ENCODE measurements around the gene MACROD1. TPM values are rescaled to one million over a fixed set of nuclear protein-coding genes. Genes with fewer than 3 reads are reported as not detected.
A peak's percentile ranks its signal among the peaks of the same experiment; 100 is the strongest.

MACROD1 gene
- total and polyA plus RNA-seq, 2 donors, result 9.7 to 16.6 TPM

DNA sequence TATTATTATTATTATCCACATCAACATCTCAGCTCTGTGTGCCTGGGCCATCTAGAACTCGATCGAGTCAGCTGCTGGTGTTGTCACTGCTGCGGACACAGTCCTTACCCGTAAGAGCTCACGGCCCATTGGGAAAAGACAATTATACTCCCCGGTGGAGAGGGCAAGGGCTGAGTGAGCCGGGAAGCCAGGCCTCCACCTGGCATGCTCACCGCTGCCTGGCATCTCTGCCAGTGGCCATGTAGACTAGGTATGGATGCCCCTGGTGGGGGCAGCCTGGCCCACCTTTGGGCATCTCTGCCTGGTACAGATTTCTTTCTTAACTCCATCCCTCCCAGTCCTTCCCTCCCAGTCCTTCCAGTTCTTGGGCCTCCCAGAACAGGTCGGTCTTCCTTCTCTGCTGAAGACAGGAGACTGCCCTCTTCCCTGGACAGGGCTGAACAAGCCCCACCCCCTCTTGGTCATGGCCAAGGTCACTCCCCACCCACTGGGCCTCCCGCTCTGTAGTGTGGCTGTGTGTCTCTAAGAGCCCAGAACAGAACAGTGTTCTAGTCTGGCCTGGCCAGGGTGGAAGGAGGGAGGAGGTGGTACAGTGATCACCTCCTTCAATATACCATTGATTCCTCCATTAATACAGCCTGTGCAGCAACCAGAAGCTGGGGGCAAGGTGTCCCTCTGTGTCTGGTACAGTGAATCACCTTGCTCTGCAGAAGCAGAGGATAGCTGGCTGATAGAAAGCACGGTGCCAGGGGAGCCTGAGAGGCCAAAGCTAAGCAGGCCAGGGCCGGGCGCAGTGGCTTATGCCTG is 72.5 kb downstream of the MACROD1 start:
- WGBS, result 97% methylated on average over 13 of the region's 13 CpGs
- no peak overlapping the region for H3K27ac ChIP-seq (ENCODE audit: low read depth in 1 of 2, low read length in 1 of 2)

DNA sequence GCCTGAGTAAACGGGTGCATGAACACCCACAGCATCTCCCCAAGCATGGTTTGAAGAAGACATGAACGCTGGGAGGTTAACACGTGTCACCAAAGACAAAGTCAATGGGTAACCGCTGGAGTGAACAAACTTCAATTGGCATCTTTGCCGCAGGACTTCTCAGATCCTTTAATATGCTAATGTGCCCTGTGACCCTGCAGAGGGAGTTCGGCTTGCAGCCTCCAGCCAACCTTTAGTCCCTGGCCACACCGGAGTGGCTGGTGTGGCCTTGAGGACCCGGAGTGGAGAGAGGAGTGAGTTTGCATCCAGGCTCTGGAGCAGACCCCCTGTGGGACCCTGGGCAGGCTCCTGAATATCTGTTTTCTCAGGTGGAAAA is 73.2 kb downstream of the MACROD1 start:
- 91% methylated on average over 8 of the region's 8 CpGs for WGBS
- Histone ChIP-seq H3K36me3 (ENCODE audit: control insufficient read depth in 2 of 2, insufficient read depth in 2 of 2, low read length in 1 of 2) (no peaks in the 10 kb centered on the region), H3K4me3 (ENCODE audit: low read length in 2 of 2) (no peak overlapping the region), H3K9me3 (ENCODE audit: control insufficient read depth in 2 of 2, insufficient read depth in 1 of 2, low read length in 1 of 2) (no peaks in the 10 kb centered on the region), H3K4me1 (ENCODE audit: control insufficient read depth in 2 of 2, insufficient read depth in 2 of 2, low read length in 2 of 2) (peaks cover 14 to 51% of the 10 kb centered on the region in 2 donors), H3K27ac (ENCODE audit: low read depth in 1 of 2, low read length in 1 of 2) (no peak overlapping the region), H3K27me3 (ENCODE audit: control insufficient read depth in 2 of 2, insufficient read depth in 1 of 2, low read length in 1 of 2) (no peaks in the 10 kb centered on the region)
- no peak for DNase-seq (ENCODE audit: low read depth in 6 of 9, low spot score in 9 of 9)

More for the DNA sequence above, 72.5 kb downstream of the MACROD1 start:
- Histone ChIP-seq H3K27me3 (ENCODE audit: control insufficient read depth in 2 of 2, insufficient read depth in 1 of 2, low read length in 1 of 2) (no peaks in the 10 kb centered on the region), H3K9me3 (ENCODE audit: control insufficient read depth in 2 of 2, insufficient read depth in 1 of 2, low read length in 1 of 2) (no peaks in the 10 kb centered on the region), H3K36me3 (ENCODE audit: control insufficient read depth in 2 of 2, insufficient read depth in 2 of 2, low read length in 1 of 2) (no peaks in the 10 kb centered on the region), H3K4me3 (ENCODE audit: low read length in 2 of 2) (no peak overlapping the region), H3K4me1 (ENCODE audit: control insufficient read depth in 2 of 2, insufficient read depth in 2 of 2, low read length in 2 of 2) (peaks cover 14 to 44% of the 10 kb centered on the region in 2 donors)
- no peak for DNase-seq (ENCODE audit: low read depth in 6 of 9, low spot score in 9 of 9)

DNA sequence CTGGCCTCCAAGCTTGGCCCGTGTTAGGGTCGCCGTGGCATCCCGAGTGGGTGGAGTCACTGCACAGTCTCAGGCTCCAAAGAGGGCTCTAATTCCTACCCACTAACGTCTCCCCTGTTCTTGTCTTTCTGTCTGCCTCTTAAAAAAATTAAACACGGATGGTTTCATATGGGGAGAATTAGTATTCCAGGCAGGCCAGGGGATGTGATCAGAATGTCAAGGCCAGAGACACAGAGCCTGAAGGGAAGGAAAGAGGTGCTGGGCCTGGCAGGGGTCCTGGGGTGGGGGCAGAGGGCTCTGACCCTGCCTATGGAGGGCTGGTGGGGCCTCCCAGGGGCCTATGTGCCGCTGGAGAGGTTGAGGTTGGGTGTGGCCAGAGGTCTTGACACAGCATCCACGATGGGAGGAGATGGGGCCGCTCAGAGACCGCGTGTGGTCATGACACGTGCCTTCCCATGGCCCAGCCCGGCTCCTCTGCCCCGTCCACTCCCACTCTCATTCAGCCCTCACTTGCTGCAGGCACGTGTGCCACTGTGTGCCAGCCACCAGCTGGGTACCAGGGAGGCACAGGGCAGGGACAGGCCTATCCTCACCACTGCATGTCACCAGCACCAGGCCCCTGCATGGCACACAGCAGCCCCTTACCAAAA is 73.7 kb downstream of the MACROD1 start:
- 95% methylated on average over 15 of the region's 15 CpGs for WGBS
- Histone ChIP-seq H3K27ac (ENCODE audit: low read depth in 1 of 2, low read length in 1 of 2) (no peak overlapping the region), H3K27me3 (ENCODE audit: control insufficient read depth in 2 of 2, insufficient read depth in 1 of 2, low read length in 1 of 2) (no peaks in the 10 kb centered on the region), H3K4me1 (ENCODE audit: control insufficient read depth in 2 of 2, insufficient read depth in 2 of 2, low read length in 2 of 2) (peaks cover 14 to 56% of the 10 kb centered on the region in 2 donors), H3K36me3 (ENCODE audit: control insufficient read depth in 2 of 2, insufficient read depth in 2 of 2, low read length in 1 of 2) (no peaks in the 10 kb centered on the region), H3K9me3 (ENCODE audit: control insufficient read depth in 2 of 2, insufficient read depth in 1 of 2, low read length in 1 of 2) (no peaks in the 10 kb centered on the region), H3K4me3 (ENCODE audit: low read length in 2 of 2) (no peak overlapping the region)
- no peak for DNase-seq (ENCODE audit: low read depth in 6 of 9, low spot score in 9 of 9)

DNA sequence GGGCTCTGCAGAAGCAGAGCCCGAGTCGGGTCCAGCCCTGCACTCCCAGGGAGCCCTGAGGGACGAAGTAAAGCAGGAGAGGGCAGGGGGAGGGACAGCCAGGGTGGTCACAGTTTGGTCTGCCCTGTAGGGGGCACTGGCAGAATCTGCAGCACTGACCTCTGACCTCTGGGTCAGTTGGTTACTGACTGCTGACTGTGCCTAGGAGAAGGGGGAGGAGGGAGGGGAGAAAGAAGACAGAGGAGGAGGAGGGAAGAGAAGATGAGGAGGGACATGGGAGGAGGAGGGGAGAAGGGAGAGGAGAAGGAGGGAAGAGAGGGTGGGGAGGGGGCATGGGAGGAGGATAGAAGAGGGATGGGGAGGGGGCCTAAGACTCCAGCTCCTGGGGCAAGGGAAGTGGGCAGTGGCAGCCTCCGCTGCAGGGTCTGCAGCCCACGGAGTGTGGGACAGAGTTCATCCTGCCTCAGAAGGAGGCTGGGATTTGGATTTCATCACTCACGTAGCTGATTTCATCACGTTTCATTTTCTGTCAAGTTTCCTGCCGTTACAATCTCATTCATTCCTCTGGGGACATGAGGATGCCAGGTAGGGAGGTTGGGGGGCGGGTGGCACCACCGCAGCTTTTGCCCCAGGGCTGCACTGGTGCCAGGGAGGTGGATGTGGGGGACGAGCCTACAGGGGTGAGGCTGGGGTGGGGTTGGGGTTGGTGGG is 75.0 kb downstream of the MACROD1 start:
- Histone ChIP-seq H3K4me3 (ENCODE audit: low read length in 2 of 2) (no peak overlapping the region), H3K27ac (ENCODE audit: low read depth in 1 of 2, low read length in 1 of 2) (no peak overlapping the region), H3K9me3 (ENCODE audit: control insufficient read depth in 2 of 2, insufficient read depth in 1 of 2, low read length in 1 of 2) (no peaks in the 10 kb centered on the region), H3K4me1 (ENCODE audit: control insufficient read depth in 2 of 2, insufficient read depth in 2 of 2, low read length in 2 of 2) (peaks cover 23 to 68% of the 10 kb centered on the region in 2 donors), H3K36me3 (ENCODE audit: control insufficient read depth in 2 of 2, insufficient read depth in 2 of 2, low read length in 1 of 2) (no peaks in the 10 kb centered on the region), H3K27me3 (ENCODE audit: control insufficient read depth in 2 of 2, insufficient read depth in 1 of 2, low read length in 1 of 2) (no peaks in the 10 kb centered on the region)
- no peak for DNase-seq (ENCODE audit: low read depth in 6 of 9, low spot score in 9 of 9)
- 74% methylated on average over 11 of the region's 11 CpGs for whole genome bisulfite sequencing

DNA sequence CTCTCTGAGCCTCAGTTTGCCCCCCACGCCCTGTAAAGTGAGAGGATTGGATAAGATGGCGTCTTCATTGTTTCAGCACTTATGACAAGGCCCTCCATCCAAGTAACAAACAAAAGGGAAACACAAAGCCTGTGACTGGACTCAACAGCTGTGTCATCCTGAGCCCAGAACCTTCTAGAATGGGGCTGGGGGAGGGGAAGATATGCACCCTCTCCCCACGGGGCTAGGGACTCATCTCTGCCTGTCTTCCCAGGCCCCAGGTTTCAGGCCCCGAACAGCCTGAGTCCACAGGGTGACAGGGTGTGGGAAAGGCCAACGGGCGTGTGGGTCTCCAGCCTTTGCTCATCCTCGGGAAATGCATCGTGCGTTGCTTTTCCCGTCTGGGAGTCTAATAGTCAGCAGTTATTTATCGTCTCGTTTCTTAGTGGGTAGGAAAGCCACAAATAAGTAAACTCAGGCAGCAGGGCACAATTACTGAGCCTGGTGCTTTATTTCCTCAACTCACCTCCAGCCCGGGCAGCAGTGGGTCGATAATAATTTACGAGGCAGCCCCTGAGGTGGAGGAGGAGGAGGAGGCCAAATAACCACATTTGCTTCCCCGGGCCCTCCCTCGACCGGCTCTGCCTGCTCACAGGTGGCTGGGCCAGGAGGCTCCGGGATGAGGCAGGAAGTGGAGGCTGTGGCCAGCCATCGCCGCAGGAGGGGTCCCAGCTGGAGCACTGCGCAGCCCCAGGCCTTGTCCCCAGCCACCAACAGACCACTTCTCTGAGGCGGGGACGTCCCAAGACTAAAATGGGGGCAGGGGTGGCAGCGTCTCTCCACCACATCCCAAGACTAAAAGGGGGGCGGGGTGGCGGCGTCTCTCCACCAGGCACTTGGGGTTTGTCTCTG is 75.8 kb downstream of the MACROD1 start:
- H3K9me3 ChIP-seq (ENCODE audit: control insufficient read depth in 2 of 2, insufficient read depth in 1 of 2, low read length in 1 of 2), result no peaks in the 10 kb centered on the region
- peak in 1 of 9 donors; percentile 46 for DNase-seq (ENCODE audit: low read depth in 6 of 9, low spot score in 9 of 9)
- H3K36me3 ChIP-seq (ENCODE audit: control insufficient read depth in 2 of 2, insufficient read depth in 2 of 2, low read length in 1 of 2), result no peaks in the 10 kb centered on the region
- no peak overlapping the region for H3K4me3 ChIP-seq (ENCODE audit: low read length in 2 of 2)
- H3K4me1 ChIP-seq (ENCODE audit: control insufficient read depth in 2 of 2, insufficient read depth in 2 of 2, low read length in 2 of 2), result peaks cover 23 to 68% of the 10 kb centered on the region in 2 donors
- H3K27ac ChIP-seq (ENCODE audit: low read depth in 1 of 2, low read length in 1 of 2), result no peak overlapping the region
- WGBS, result 32% methylated on average over 28 of the region's 28 CpGs
- no peaks in the 10 kb centered on the region for H3K27me3 ChIP-seq (ENCODE audit: control insufficient read depth in 2 of 2, insufficient read depth in 1 of 2, low read length in 1 of 2)

DNA sequence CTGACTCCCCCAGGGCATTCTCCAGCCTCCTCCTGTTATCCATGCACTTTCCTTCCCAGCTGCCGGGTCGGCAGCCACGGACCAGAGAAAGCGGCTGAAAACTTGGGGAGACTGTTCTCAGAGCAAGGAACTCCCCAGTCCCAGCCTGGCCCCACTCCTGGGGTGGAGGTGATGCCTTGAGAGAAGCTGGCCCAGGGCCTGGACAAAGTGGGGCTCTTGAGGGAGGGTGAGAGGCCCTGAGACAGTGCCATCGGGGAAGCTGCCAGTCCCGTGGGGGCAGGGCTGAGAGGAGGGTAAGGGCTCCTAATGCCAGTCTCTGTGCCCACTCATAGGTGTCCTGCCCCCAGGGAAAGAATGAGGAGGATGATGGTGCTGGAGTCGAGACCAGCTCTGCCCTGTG is 76.4 kb downstream of the MACROD1 start:
- H3K27ac ChIP-seq (ENCODE audit: low read depth in 1 of 2, low read length in 1 of 2), result no peak overlapping the region
- H3K36me3 ChIP-seq (ENCODE audit: control insufficient read depth in 2 of 2, insufficient read depth in 2 of 2, low read length in 1 of 2), result no peaks in the 10 kb centered on the region
- no peaks in the 10 kb centered on the region for H3K27me3 ChIP-seq (ENCODE audit: control insufficient read depth in 2 of 2, insufficient read depth in 1 of 2, low read length in 1 of 2)
- no peak for DNase-seq (ENCODE audit: low read depth in 6 of 9, low spot score in 9 of 9)
- 96% methylated on average over 7 of the region's 7 CpGs for WGBS
- no peaks in the 10 kb centered on the region for H3K9me3 ChIP-seq (ENCODE audit: control insufficient read depth in 2 of 2, insufficient read depth in 1 of 2, low read length in 1 of 2)
- H3K4me1 ChIP-seq (ENCODE audit: control insufficient read depth in 2 of 2, insufficient read depth in 2 of 2, low read length in 2 of 2), result peaks cover 23 to 68% of the 10 kb centered on the region in 2 donors
- no peak overlapping the region for H3K4me3 ChIP-seq (ENCODE audit: low read length in 2 of 2)

DNA sequence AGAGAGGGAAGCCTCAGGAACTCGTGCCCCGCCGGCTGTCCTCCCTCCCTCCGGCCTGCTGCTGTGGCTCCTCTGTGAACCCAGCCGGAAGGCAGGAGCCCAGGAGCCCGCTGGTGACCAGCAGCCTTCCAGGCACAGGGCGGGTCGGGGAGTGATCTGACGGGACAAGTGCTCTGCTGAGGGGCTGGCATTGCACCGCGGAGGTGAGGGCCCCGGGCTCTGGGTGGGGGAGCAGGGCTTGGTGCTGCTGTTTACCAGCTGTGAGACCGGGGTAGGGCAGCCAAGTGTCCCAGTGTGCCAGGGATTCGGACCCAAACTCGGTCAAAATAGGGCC is 76.9 kb downstream of the MACROD1 start:
- DNase-seq (ENCODE audit: low read depth in 6 of 9, low spot score in 9 of 9), result no peak
- WGBS, result 96% methylated on average over 15 of the region's 15 CpGs
- H3K4me3 ChIP-seq (ENCODE audit: low read length in 2 of 2), result no peak overlapping the region
- H3K9me3 ChIP-seq (ENCODE audit: control insufficient read depth in 2 of 2, insufficient read depth in 1 of 2, low read length in 1 of 2), result no peaks in the 10 kb centered on the region
- peaks cover 23 to 69% of the 10 kb centered on the region in 2 donors for H3K4me1 ChIP-seq (ENCODE audit: control insufficient read depth in 2 of 2, insufficient read depth in 2 of 2, low read length in 2 of 2)
- no peak overlapping the region for H3K27ac ChIP-seq (ENCODE audit: low read depth in 1 of 2, low read length in 1 of 2)
- H3K36me3 ChIP-seq (ENCODE audit: control insufficient read depth in 2 of 2, insufficient read depth in 2 of 2, low read length in 1 of 2), result no peaks in the 10 kb centered on the region
- H3K27me3 ChIP-seq (ENCODE audit: control insufficient read depth in 2 of 2, insufficient read depth in 1 of 2, low read length in 1 of 2), result no peaks in the 10 kb centered on the region

DNA sequence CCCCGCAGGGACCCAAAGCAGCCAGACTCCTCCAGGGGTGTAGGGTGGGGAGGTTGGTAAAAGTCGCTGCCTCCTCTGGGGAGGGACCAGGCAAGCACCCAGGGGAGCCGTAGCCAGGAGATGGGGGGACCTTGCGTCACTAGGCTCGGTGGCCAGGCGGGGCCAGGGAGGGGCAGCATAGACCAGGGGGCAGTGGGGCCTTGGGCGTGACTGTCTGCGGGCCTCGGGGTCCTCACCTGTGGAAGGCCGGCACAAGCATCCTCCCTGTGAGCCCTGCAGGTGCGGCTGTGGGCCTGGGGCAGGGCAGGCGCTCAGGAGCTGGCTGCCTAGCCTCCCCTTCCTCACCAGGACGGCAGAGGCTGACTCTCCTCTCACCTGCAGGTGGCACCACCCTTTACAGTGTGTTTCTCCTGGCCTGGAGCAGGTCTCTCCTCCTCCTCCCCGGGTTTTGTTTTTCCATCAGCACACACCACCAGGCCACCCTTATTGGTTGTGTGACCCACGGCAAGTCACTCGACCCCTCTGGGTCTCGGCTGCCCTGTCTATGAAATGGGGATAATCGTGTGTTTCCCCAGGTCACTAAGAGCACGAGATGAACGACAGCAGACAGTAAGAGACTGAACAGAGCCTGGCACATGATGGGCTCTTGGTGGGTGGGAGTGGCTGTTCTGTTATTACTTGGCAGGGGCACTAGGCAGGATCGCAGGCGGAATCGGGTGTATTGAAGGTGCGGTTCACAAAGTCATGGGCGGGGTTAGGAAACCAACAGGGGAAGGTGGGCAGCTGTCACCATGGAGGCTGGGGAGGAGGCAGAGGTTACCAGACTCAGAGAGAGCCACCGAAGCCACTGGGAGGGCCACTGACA is 77.5 kb downstream of the MACROD1 start:
- H3K27me3 ChIP-seq (ENCODE audit: control insufficient read depth in 2 of 2, insufficient read depth in 1 of 2, low read length in 1 of 2), result no peaks in the 10 kb centered on the region
- no peak overlapping the region for H3K27ac ChIP-seq (ENCODE audit: low read depth in 1 of 2, low read length in 1 of 2)
- H3K4me3 ChIP-seq (ENCODE audit: low read length in 2 of 2), result no peak overlapping the region
- DNase-seq (ENCODE audit: low read depth in 6 of 9, low spot score in 9 of 9), result peak in 1 of 9 donors; percentile 48
- H3K36me3 ChIP-seq (ENCODE audit: control insufficient read depth in 2 of 2, insufficient read depth in 2 of 2, low read length in 1 of 2), result no peaks in the 10 kb centered on the region
- 92% methylated on average over 26 of the region's 26 CpGs for WGBS
- peaks cover 23 to 69% of the 10 kb centered on the region in 2 donors for H3K4me1 ChIP-seq (ENCODE audit: control insufficient read depth in 2 of 2, insufficient read depth in 2 of 2, low read length in 2 of 2)
- H3K9me3 ChIP-seq (ENCODE audit: control insufficient read depth in 2 of 2, insufficient read depth in 1 of 2, low read length in 1 of 2), result no peaks in the 10 kb centered on the region

Data from thymus (tissue), 11 donors.